Neuronal stem cell (in vitro differentiated cells): Measurements from ENCODE around the gene SORCS1.

Experiments used
- DNase-seq: peaks from one replicate; pipeline ENCODE4 v3.0.0-alpha.2; 2013; ENCODE audit warnings: low spot score
- H2AFZ ChIP-seq: one replicate; pipeline ENCODE4 v1.6.1; 2013; ENCODE audit warnings: mild to moderate bottlenecking, low read length, inconsistent platforms
- H2AK5ac ChIP-seq: 2 replicates; pipeline ENCODE4 v1.6.1; 2013; ENCODE audit warnings: low read depth, mild to moderate bottlenecking, inconsistent platforms, low read length, moderate library complexity, mixed read lengths
- H2BK120ac ChIP-seq: 2 replicates; pipeline ENCODE4 v1.6.1; 2013; ENCODE audit warnings: low read depth, mild to moderate bottlenecking, inconsistent platforms, low read length, moderate library complexity, mixed read lengths
- H2BK12ac ChIP-seq: one replicate; pipeline ENCODE4 v1.6.1; 2013; ENCODE audit warnings: low read length, inconsistent platforms
- H2BK15ac ChIP-seq: 2 replicates; pipeline ENCODE4 v1.6.1; 2013; ENCODE audit warnings: mild to moderate bottlenecking, low read length, inconsistent platforms, mixed read lengths
- H2BK5ac ChIP-seq: one replicate; pipeline ENCODE4 v1.6.1; 2013; ENCODE audit warnings: inconsistent platforms, mild to moderate bottlenecking, low read length, moderate library complexity
- H3K14ac ChIP-seq: one replicate; pipeline ENCODE4 v1.6.1; 2013; ENCODE audit warnings: low read length, inconsistent platforms
- H3K18ac ChIP-seq: 2 replicates; pipeline ENCODE4 v1.6.1; 2013; ENCODE audit warnings: low read length, inconsistent platforms
- H3K23ac ChIP-seq: 2 replicates; pipeline ENCODE4 v1.6.1; 2013; ENCODE audit warnings: low read depth, mild to moderate bottlenecking, mixed read lengths, low read length, inconsistent platforms; ENCODE audit not compliant: poor library complexity
- H3K27ac ChIP-seq: replicated peaks from 3 replicates; pipeline ENCODE4 v1.5.1; 2013; ENCODE audit warnings: low read length, inconsistent platforms
- H3K27me3 ChIP-seq, 3 experiments: 2 replicates each; pipeline ENCODE4 v1.6.1; 2013; ENCODE audit warnings: low read length in 3 of 3, mild to moderate bottlenecking in 2 of 3, inconsistent platforms in 1 of 3, low read depth in 1 of 3, mixed read lengths in 1 of 3, moderate library complexity in 1 of 3; ENCODE audit not compliant: control insufficient read depth in 3 of 3, insufficient read depth in 3 of 3
- H3K36me3 ChIP-seq, 2 donors: replicated peaks in 1 of 2; 2 replicates each; pipeline ENCODE4 v1.6.1; 2013; ENCODE audit warnings: low read length in 2 of 2; ENCODE audit not compliant: control insufficient read depth in 2 of 2, insufficient read depth in 2 of 2
- H3K4ac ChIP-seq: 2 replicates; pipeline ENCODE4 v1.6.1; 2013; ENCODE audit warnings: inconsistent platforms, mild to moderate bottlenecking, low read length, moderate library complexity
- H3K4me1 ChIP-seq, 2 donors: 1 replicate in 1 of 2; 2 replicates in 1 of 2; pipeline ENCODE4 v1.6.1; 2013; ENCODE audit warnings: low read length in 2 of 2, low read depth in 1 of 2; ENCODE audit not compliant: control insufficient read depth in 2 of 2, insufficient read depth in 1 of 2
- H3K4me2 ChIP-seq: one replicate; pipeline ENCODE4 v1.6.1; 2013; ENCODE audit warnings: mild to moderate bottlenecking, low read length, inconsistent platforms; ENCODE audit not compliant: insufficient read depth, poor library complexity, severe bottlenecking
- H3K4me3 ChIP-seq, 2 donors: 2 replicates each; pipeline ENCODE4 v1.5.1; 2013; ENCODE audit warnings: low read length in 2 of 2, mild to moderate bottlenecking in 2 of 2, inconsistent platforms in 1 of 2, moderate library complexity in 1 of 2
- H3K79me1 ChIP-seq: one replicate; pipeline ENCODE4 v1.6.1; 2013; ENCODE audit warnings: low read depth, mild to moderate bottlenecking, inconsistent platforms, low read length, moderate library complexity
- H3K9ac ChIP-seq: one replicate; pipeline ENCODE4 v1.6.1; 2013; ENCODE audit warnings: mild to moderate bottlenecking, low read depth, low read length, inconsistent platforms; ENCODE audit not compliant: poor library complexity
- H3K9me3 ChIP-seq, 2 donors: replicated peaks in 1 of 2; 2 replicates each; pipeline versions ENCODE3 to v1.6.1; 2013; ENCODE audit warnings: low read length in 2 of 2, mild to moderate bottlenecking in 2 of 2, inconsistent platforms in 1 of 2, low read depth in 1 of 2, mixed read lengths in 1 of 2, moderate library complexity in 1 of 2; ENCODE audit not compliant: control insufficient read depth in 2 of 2, insufficient read depth in 1 of 2
- H4K8ac ChIP-seq: one replicate; pipeline ENCODE4 v1.6.1; 2013; ENCODE audit warnings: low read depth, mild to moderate bottlenecking, inconsistent platforms, low read length, moderate library complexity
- H4K91ac ChIP-seq: one replicate; pipeline ENCODE4 v1.6.1; 2013; ENCODE audit warnings: low read length, low read depth, mild to moderate bottlenecking, inconsistent platforms; ENCODE audit not compliant: poor library complexity
- WGBS, 2 donors: extraction: QIAGEN DNeasy Blood & Tissue Kit; methylation state at CpG; one replicate each; pipeline ENCODE4 v1.1.7; 2013; ENCODE audit warnings: missing lambda C conversion rate in 2 of 2, mixed read lengths in 1 of 2; ENCODE audit not compliant: insufficient read length in 2 of 2, insufficient replicate concordance in 1 of 2; ENCODE audit errors: extremely low coverage in 2 of 2; 5-methylcytosine and 5-hydroxymethylcytosine counted together

The SORCS1 gene

GRCh38 chr10:107022600-107023354 lies 141.7 kb downstream of the SORCS1 start:
- H3K18ac ChIP-seq: no peak overlapping the region
- H4K8ac ChIP-seq: no peak overlapping the region
- peaks cover 0 to 7% of the 10 kb centered on the region in 2 donors for H3K4me1 ChIP-seq
- H2AFZ ChIP-seq: no peak overlapping the region
- H3K9me3 ChIP-seq: no peaks in the 10 kb centered on the region
- H3K36me3 ChIP-seq: no peaks in the 10 kb centered on the region
- H3K27ac ChIP-seq: no peak overlapping the region
- no peak overlapping the region for H2BK12ac ChIP-seq
- no peak for DNase-seq
- WGBS, 2 donors: no CpG with 5 or more reads among the region's 6 CpGs
- no peak overlapping the region for H3K14ac ChIP-seq
- no peak overlapping the region for H2BK15ac ChIP-seq
- H3K4me2 ChIP-seq: no peak overlapping the region
- H2BK5ac ChIP-seq: no peak overlapping the region
- no peak overlapping the region for H3K9ac ChIP-seq
- no peak overlapping the region for H3K4me3 ChIP-seq
- H3K27me3 ChIP-seq: no peaks in the 10 kb centered on the region
- no peak overlapping the region for H2BK120ac ChIP-seq
- no peak overlapping the region for H4K91ac ChIP-seq
- no peaks in the 10 kb centered on the region for H3K79me1 ChIP-seq
- no peak overlapping the region for H2AK5ac ChIP-seq
- H3K23ac ChIP-seq: no peak overlapping the region
- no peak overlapping the region for H3K4ac ChIP-seq

DNA sequence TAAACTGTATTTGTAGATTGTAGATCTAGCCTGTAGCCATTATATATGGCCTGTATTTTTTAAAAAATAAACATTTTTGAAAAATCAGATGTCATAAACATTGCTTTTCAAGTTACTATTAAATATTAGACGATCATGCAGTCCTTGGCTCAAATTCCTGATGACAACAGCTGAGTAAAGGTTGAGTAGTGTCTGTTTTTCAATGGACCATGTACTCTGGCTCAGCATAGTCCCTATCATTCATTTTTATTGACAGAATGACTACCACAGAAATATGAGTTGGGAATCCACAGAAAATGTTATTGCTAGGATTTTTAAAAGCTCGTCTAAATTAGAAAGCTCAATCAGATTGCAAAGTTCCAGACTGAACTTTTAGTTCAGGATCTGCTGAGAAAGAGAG lies 145.4 kb downstream of the SORCS1 start:
- Histone ChIP-seq H3K9ac (no peak overlapping the region), H2AK5ac (no peak overlapping the region)

GRCh38 chr10:107013258-107014006 lies 151.1 kb downstream of the SORCS1 start:
- Histone ChIP-seq H2BK15ac (no peak overlapping the region), H3K36me3 (no peaks in the 10 kb centered on the region), H3K4me2 (no peak overlapping the region), H3K14ac (no peak overlapping the region), H4K8ac (no peak overlapping the region), H4K91ac (no peak overlapping the region), H2BK12ac (no peak overlapping the region), H2BK120ac (no peak overlapping the region), H3K18ac (no peak overlapping the region), H3K4ac (no peak overlapping the region), H3K9me3 (no peaks in the 10 kb centered on the region), H3K27ac (no peak overlapping the region), H3K27me3 (no peaks in the 10 kb centered on the region), H3K23ac (no peak overlapping the region), H2BK5ac (no peak overlapping the region), H2AK5ac (no peak overlapping the region), H3K79me1 (no peaks in the 10 kb centered on the region), H3K9ac (no peak overlapping the region), H2AFZ (no peak overlapping the region), H3K4me3 (no peak overlapping the region), H3K4me1 (peaks cover 0 to 10% of the 10 kb centered on the region in 2 donors)
- WGBS, 2 donors: no CpG with 5 or more reads among the region's 4 CpGs
- no peak for DNase-seq

More for the DNA sequence above, 145.4 kb downstream of the SORCS1 start:
- no peak overlapping the region for H3K4me2 ChIP-seq
- H2BK12ac ChIP-seq: no peak overlapping the region
- H3K23ac ChIP-seq: no peak overlapping the region
- no peak overlapping the region for H2BK120ac ChIP-seq
- no peak for DNase-seq
- H3K4me3 ChIP-seq: no peak overlapping the region
- H3K36me3 ChIP-seq: no peaks in the 10 kb centered on the region
- H3K27me3 ChIP-seq: no peaks in the 10 kb centered on the region
- no peak overlapping the region for H2BK15ac ChIP-seq
- no peak overlapping the region for H4K91ac ChIP-seq
- H3K4me1 ChIP-seq: peaks cover 0 to 4% of the 10 kb centered on the region in 2 donors
- H3K4ac ChIP-seq: no peak overlapping the region
- H3K79me1 ChIP-seq: no peaks in the 10 kb centered on the region
- no peak overlapping the region for H2BK5ac ChIP-seq
- no peak overlapping the region for H2AFZ ChIP-seq
- no peak overlapping the region for H3K27ac ChIP-seq
- H3K18ac ChIP-seq: no peak overlapping the region
- H3K14ac ChIP-seq: no peak overlapping the region
- no peaks in the 10 kb centered on the region for H3K9me3 ChIP-seq
- no CpG with 5 or more reads among the region's 2 CpGs for WGBS, 2 donors
- no peak overlapping the region for H4K8ac ChIP-seq

- no peak overlapping the region for H3K9ac ChIP-seq
- no CpG with 5 or more reads among the region's 3 CpGs for WGBS, 2 donors
- no peaks in the 10 kb centered on the region for H3K9me3 ChIP-seq
- H3K36me3 ChIP-seq: no peaks in the 10 kb centered on the region
- no peak overlapping the region for H3K18ac ChIP-seq
- H2AFZ ChIP-seq: no peak overlapping the region
- H2BK120ac ChIP-seq: no peak overlapping the region
- no peak overlapping the region for H3K23ac ChIP-seq
- no peak for DNase-seq
- H3K27me3 ChIP-seq: no peaks in the 10 kb centered on the region
- no peak overlapping the region for H2BK15ac ChIP-seq
- no peak overlapping the region for H2BK12ac ChIP-seq
- no peak overlapping the region for H3K27ac ChIP-seq
- H3K4me1 ChIP-seq: peaks cover 0 to 10% of the 10 kb centered on the region in 2 donors
- no peak overlapping the region for H4K91ac ChIP-seq
- H4K8ac ChIP-seq: no peak overlapping the region
- H3K4me3 ChIP-seq: no peak overlapping the region
- no peak overlapping the region for H2BK5ac ChIP-seq
- H3K4ac ChIP-seq: no peak overlapping the region
- H3K4me2 ChIP-seq: no peak overlapping the region
- H2AK5ac ChIP-seq: no peak overlapping the region
- no peaks in the 10 kb centered on the region for H3K79me1 ChIP-seq
- no peak overlapping the region for H3K14ac ChIP-seq
These were observed 152.5 kb downstream of the SORCS1 start for GRCh38 chr10:107011992-107012391.
